Upper lobe of left lung (tissue), 6 donors: ENCODE data around the gene CDS2. TPM values are rescaled to one million over a fixed set of nuclear protein-coding genes. Genes with fewer than 3 reads are reported as not detected.
A peak's percentile ranks its signal among the peaks of the same experiment; 100 is the strongest.

Experiments used
- ATAC-seq, 2 donors: fragments of 200-7000 bp; cut with Tn5 transposase; one replicate each; pipeline ENCODE4 v1.9.1; 2022; ENCODE audit warnings: mild to moderate bottlenecking in 2 of 2, moderate library complexity in 2 of 2; ENCODE audit not compliant: low FRiP score in 2 of 2
- DNase-seq, 2 donors: peaks; one replicate each; pipeline ENCODE4 v3.0.0-alpha.2; 2019 to 2020
- H3K27ac ChIP-seq, 4 donors: fragments of 200-600 bp; sonication (generic); one replicate each; pipeline ENCODE4 v1.5.1; 2016 to 2019
- H3K27me3 ChIP-seq, 4 donors: fragments of 200-600 bp; sonication (generic); one replicate each; pipeline ENCODE4 v1.5.1; 2017 to 2019
- H3K36me3 ChIP-seq, 4 donors: fragments of 200-600 bp; sonication (generic); one replicate each; pipeline ENCODE4 v1.5.1; 2016 to 2019
- H3K4me1 ChIP-seq, 4 donors: fragments of 200-600 bp; sonication (generic); one replicate each; pipeline ENCODE4 v1.5.1; 2018 to 2019
- H3K4me3 ChIP-seq, 4 donors: fragments of 200-600 bp; sonication (generic); one replicate each; pipeline ENCODE4 v1.5.1; 2017 to 2019; ENCODE audit warnings: mild to moderate bottlenecking in 2 of 4, moderate library complexity in 1 of 4
- H3K9me3 ChIP-seq, 4 donors: fragments of 200-600 bp; sonication (generic); one replicate each; pipeline ENCODE4 v1.5.1; 2018 to 2019
- CTCF ChIP-seq, 6 experiments: fragments of 450-650 bp in 4 of 6; fragments of 200-600 bp in 2 of 6; sonication (generic) in 2 of 6; IDR thresholded peaks; one replicate each; pipeline ENCODE4 v1.5.1; 2016 to 2019; ENCODE audit warnings: antibody characterized with exemption in 6 of 6
- EP300 ChIP-seq, 4 donors: sonication (generic); formaldehyde crosslinking; IDR thresholded peaks; one replicate each; pipeline ENCODE4 v1.5.1; 2017; ENCODE audit warnings: antibody characterized with exemption in 4 of 4, control low read depth in 2 of 4
- POLR2A ChIP-seq, 4 donors: fragments of 450-650 bp; IDR thresholded peaks; one replicate each; pipeline ENCODE4 v1.5.1; 2016 to 2017; ENCODE audit warnings: antibody characterized with exemption in 4 of 4, mild to moderate bottlenecking in 2 of 4
- POLR2AphosphoS5 ChIP-seq, 2 donors: sonication (generic); formaldehyde crosslinking; IDR thresholded peaks; one replicate each; pipeline ENCODE4 v1.5.1; 2017; ENCODE audit warnings: antibody characterized with exemption in 2 of 2
- WGBS, 2 donors: methylation state at CpG; one replicate each; pipeline ENCODE4 v1.1.5; 2017 to 2018; 5-methylcytosine and 5-hydroxymethylcytosine counted together
- total RNA-seq, 6 donors: library from RNA; depleted of rRNA in 4 of 6; stranded (reverse); fragments of >200 nt in 4 of 6; gene quantifications; one replicate each; pipeline versions ENCODE4 v1.1.0 to v1.2.1, GENCODE V29; 2016 to 2021
- donor health status: DM: no; HTN: no; CAD: no; lungs with moderate emphysema.
- donor health status: DM: no; HTN: yes; CAD: no; lungs with severe emphysema.

CDS2 gene
- total RNA-seq, 6 donors from 2014 or later = 26.2 to 64.0 (median 40.6) TPM

GRCh38 chr20:5161536-5162164 is 34.8 kb downstream of the CDS2 start:
- H3K27ac ChIP-seq = peak overlapping the region in 1 of 4 donors; percentile 37
- TF ChIP-seq EP300 (IDR thresholded peaks at IDR 0.05) (peak in 1 of 4 donors; percentile 4), CTCF (IDR thresholded peaks at IDR 0.05) (no peak), POLR2A (IDR thresholded peaks at IDR 0.05) (no peak)
- H3K4me1 ChIP-seq = peaks cover 12 to 45% (median 16%) of the 10 kb centered on the region in 4 donors
- H3K9me3 ChIP-seq = no peaks in the 10 kb centered on the region
- ATAC-seq (no peak), DNase-seq (no peak)
- no peak overlapping the region for H3K4me3 ChIP-seq
- WGBS, 2 donors = 75 to 83% methylated on average over 6 of the region's 6 CpGs
- H3K27me3 ChIP-seq = no peaks in the 10 kb centered on the region
- H3K36me3 ChIP-seq = no peaks in the 10 kb centered on the region

GRCh38 chr20:5164645-5165625 is 38.1 kb downstream of the CDS2 start:
- TF ChIP-seq POLR2A (IDR thresholded peaks at IDR 0.05) = no peak
- no peak for TF ChIP-seq EP300 (IDR thresholded peaks at IDR 0.05)
- TF ChIP-seq CTCF (IDR thresholded peaks at IDR 0.05) = no peak
- TF ChIP-seq POLR2AphosphoS5 (IDR thresholded peaks at IDR 0.05) = no peak
- WGBS, 2 donors = 79 to 83% methylated on average over 13 of the region's 13 CpGs
- no peak for DNase-seq
- H3K4me3 ChIP-seq = no peak overlapping the region
- H3K27me3 ChIP-seq = no peaks in the 10 kb centered on the region
- H3K4me1 ChIP-seq = peaks cover 26 to 67% (median 30%) of the 10 kb centered on the region in 4 donors
- H3K9me3 ChIP-seq = no peaks in the 10 kb centered on the region
- no peaks in the 10 kb centered on the region for H3K36me3 ChIP-seq
- no peak for ATAC-seq
- no peak overlapping the region for H3K27ac ChIP-seq

GRCh38 chr20:5168651-5169396 is 42.0 kb downstream of the CDS2 start:
- TF ChIP-seq EP300 (IDR thresholded peaks at IDR 0.05) (no peak), POLR2AphosphoS5 (IDR thresholded peaks at IDR 0.05) (peak in 1 of 2 donors; percentile 15), POLR2A (IDR thresholded peaks at IDR 0.05) (no peak), CTCF (IDR thresholded peaks at IDR 0.05) (no peak)
- ATAC-seq = peak; percentile 57 to 60

GRCh38 chr20:5170341-5170740 is 43.5 kb downstream of the CDS2 start:
- TF ChIP-seq CTCF (IDR thresholded peaks at IDR 0.05) = no peak
- no peak for TF ChIP-seq POLR2AphosphoS5 (IDR thresholded peaks at IDR 0.05)
- TF ChIP-seq POLR2A (IDR thresholded peaks at IDR 0.05) = no peak
- no peak for TF ChIP-seq EP300 (IDR thresholded peaks at IDR 0.05)
- peaks cover 38 to 79% (median 50%) of the 10 kb centered on the region in 4 donors for H3K4me1 ChIP-seq
- peak overlapping the region in 3 of 4 donors; percentile 18 to 78 (median 54) for H3K27ac ChIP-seq
- no peaks in the 10 kb centered on the region for H3K9me3 ChIP-seq
- no peak overlapping the region for H3K4me3 ChIP-seq
- DNase-seq (no peak), ATAC-seq (no peak)
- H3K27me3 ChIP-seq = no peaks in the 10 kb centered on the region
- WGBS, 2 donors = 66 to 85% methylated on average over 6 to 8 of the region's 8 CpGs
- peaks cover 0 to 16% (median 6%) of the 10 kb centered on the region in 4 donors for H3K36me3 ChIP-seq

More at GRCh38 chr20:5168651-5169396, 42.0 kb downstream of the CDS2 start:
- H3K4me1 ChIP-seq = peaks cover 41 to 86% (median 48%) of the 10 kb centered on the region in 4 donors
- H3K9me3 ChIP-seq = no peaks in the 10 kb centered on the region
- WGBS, 2 donors = 11 to 25% methylated on average over 2 to 3 of the region's 3 CpGs
- H3K4me3 ChIP-seq = no peak overlapping the region
- H3K27me3 ChIP-seq = no peaks in the 10 kb centered on the region
- peak overlapping the region; percentile 32 to 78 (median 75) for H3K27ac ChIP-seq
- DNase-seq = peak in 1 of 2 donors; percentile 69
- H3K36me3 ChIP-seq = peaks cover 0 to 4% (median 0%) of the 10 kb centered on the region in 4 donors
